Measurements from ENCODE around the gene TSHZ2.

DNA sequence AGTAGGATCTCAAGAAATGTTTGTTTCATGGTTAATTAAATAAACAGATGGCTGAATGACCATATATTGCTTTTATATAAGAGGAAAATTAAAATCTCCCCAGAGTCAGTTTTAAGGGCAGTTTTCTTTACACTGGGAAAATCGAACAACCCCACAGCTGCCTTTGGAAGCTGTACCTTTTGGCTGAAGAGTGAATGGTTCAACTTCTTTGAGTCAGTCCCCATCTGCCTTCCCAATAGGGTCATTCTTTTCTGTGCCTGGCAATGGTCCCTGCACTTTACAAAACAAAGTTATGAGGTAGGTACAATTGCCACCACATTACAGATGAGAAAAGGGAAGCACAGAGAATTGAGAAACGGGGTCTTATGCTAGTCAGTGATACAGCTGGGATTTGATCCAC is 39.5 kb downstream of the TSHZ2 start:
- TF ChIP-seq, protein P1, sequence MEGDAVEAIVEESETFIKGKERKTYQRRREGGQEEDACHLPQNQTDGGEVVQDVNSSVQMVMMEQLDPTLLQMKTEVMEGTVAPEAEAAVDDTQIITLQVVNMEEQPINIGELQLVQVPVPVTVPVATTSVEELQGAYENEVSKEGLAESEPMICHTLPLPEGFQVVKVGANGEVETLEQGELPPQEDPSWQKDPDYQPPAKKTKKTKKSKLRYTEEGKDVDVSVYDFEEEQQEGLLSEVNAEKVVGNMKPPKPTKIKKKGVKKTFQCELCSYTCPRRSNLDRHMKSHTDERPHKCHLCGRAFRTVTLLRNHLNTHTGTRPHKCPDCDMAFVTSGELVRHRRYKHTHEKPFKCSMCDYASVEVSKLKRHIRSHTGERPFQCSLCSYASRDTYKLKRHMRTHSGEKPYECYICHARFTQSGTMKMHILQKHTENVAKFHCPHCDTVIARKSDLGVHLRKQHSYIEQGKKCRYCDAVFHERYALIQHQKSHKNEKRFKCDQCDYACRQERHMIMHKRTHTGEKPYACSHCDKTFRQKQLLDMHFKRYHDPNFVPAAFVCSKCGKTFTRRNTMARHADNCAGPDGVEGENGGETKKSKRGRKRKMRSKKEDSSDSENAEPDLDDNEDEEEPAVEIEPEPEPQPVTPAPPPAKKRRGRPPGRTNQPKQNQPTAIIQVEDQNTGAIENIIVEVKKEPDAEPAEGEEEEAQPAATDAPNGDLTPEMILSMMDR (IDR thresholded peaks at IDR 0.05), result no peak
- no peak for TF ChIP-seq POLR2A (IDR thresholded peaks at IDR 0.05)

Measured in vagina (tissue), 2 donors.